IMR-90 (cell line): Measurements from ENCODE around the gene CEP104. TPM values are rescaled to one million over a fixed set of nuclear protein-coding genes. Genes with fewer than 3 reads are reported as not detected.

ENCODE experiments used
- ATAC-seq: fragments of 200-7000 bp; cut with Tn5 transposase; 2 replicates; pipeline ENCODE4 v1.9.1; 2020; ENCODE audit warnings: low read depth, mild to moderate bottlenecking, moderate library complexity
- BruUV-seq: library from RNA; stranded (reverse); fragments of 400-500 nt; replicated peaks from 2 replicates; lab custom pipeline; 2021; lab: Mats Ljungman, UMichigan
- CTCF ChIA-PET: fragments of 300-600 bp; formaldehyde crosslinking; extraction: SDS; loops from one replicate; lab custom pipeline; 2021; ENCODE audit warnings: antibody characterized with exemption; lab: Yijun Ruan, JAX
- POLR2A ChIA-PET: fragments of 300-600 bp; sonication (Branson Sonifier 250); formaldehyde crosslinking; loops from one replicate; lab custom pipeline; 2022; ENCODE audit warnings: antibody characterized with exemption; ENCODE audit not compliant: unreplicated experiment; lab: Charles Lee
- DNase-seq: peaks from one replicate; pipeline ENCODE4 v3.0.0; 2013
- H2AFZ ChIP-seq: replicated peaks from 2 replicates; pipeline ENCODE3; 2013; ENCODE audit warnings: low read length, mild to moderate bottlenecking; ENCODE audit not compliant: poor library complexity
- H2AK5ac ChIP-seq: 2 replicates; pipeline ENCODE4 v1.6.1; 2013; ENCODE audit warnings: low read depth, low read length, inconsistent platforms
- H2AK9ac ChIP-seq: replicated peaks from 2 replicates; pipeline ENCODE3; 2013; ENCODE audit warnings: mild to moderate bottlenecking, low read depth, low read length, moderate library complexity; ENCODE audit not compliant: poor library complexity
- H2BK120ac ChIP-seq: 2 replicates; pipeline ENCODE4 v1.6.1; 2013; ENCODE audit warnings: low read depth, low read length, inconsistent platforms
- H2BK15ac ChIP-seq: 3 replicates; pipeline ENCODE4 v1.6.1; 2013; ENCODE audit warnings: low read depth, low read length, inconsistent platforms
- H2BK20ac ChIP-seq: 2 replicates; pipeline ENCODE4 v1.6.1; 2013; ENCODE audit warnings: low read depth, mild to moderate bottlenecking, inconsistent platforms, low read length, moderate library complexity
- H2BK5ac ChIP-seq: 2 replicates; pipeline ENCODE4 v1.6.1; 2013; ENCODE audit warnings: mild to moderate bottlenecking, low read depth, low read length, inconsistent platforms; ENCODE audit not compliant: poor library complexity, severe bottlenecking
- H3K14ac ChIP-seq: replicated peaks from 2 replicates; pipeline ENCODE4 v1.6.1; 2013; ENCODE audit warnings: low read depth, low read length, inconsistent platforms
- H3K18ac ChIP-seq: 2 replicates; pipeline ENCODE4 v1.6.1; 2013; ENCODE audit warnings: low read depth, low read length, control low read depth
- H3K23ac ChIP-seq: 2 replicates; pipeline ENCODE4 v1.6.1; 2013; ENCODE audit warnings: low read depth, low read length, inconsistent platforms
- H3K27ac ChIP-seq: 2 replicates; pipeline ENCODE4 v1.5.1; 2013; ENCODE audit warnings: mild to moderate bottlenecking, control low read depth, low read length; ENCODE audit not compliant: insufficient read depth
- H3K27me3 ChIP-seq: 2 replicates; pipeline ENCODE4 v1.6.1; 2013; ENCODE audit warnings: low read length; ENCODE audit not compliant: control insufficient read depth, insufficient read depth
- H3K36me3 ChIP-seq: 2 replicates; pipeline ENCODE4 v1.6.1; 2013; ENCODE audit warnings: low read length, mixed read lengths; ENCODE audit not compliant: control insufficient read depth, insufficient read depth
- H3K4ac ChIP-seq: 2 replicates; pipeline ENCODE4 v1.6.1; 2013; ENCODE audit warnings: low read depth, low read length, inconsistent platforms
- H3K4me1 ChIP-seq: 2 replicates; pipeline ENCODE4 v1.6.1; 2013; ENCODE audit warnings: low read length, mixed read lengths; ENCODE audit not compliant: control insufficient read depth, insufficient read depth
- H3K4me2 ChIP-seq: 2 replicates; pipeline ENCODE4 v1.6.1; 2013; ENCODE audit warnings: low read depth, mild to moderate bottlenecking, control low read depth, low read length, moderate library complexity
- H3K4me3 ChIP-seq: 2 replicates; pipeline ENCODE4 v1.5.1; 2013; ENCODE audit warnings: low read depth, mild to moderate bottlenecking, control low read depth, low read length, moderate library complexity; ENCODE audit not compliant: insufficient read depth
- H3K56ac ChIP-seq: 2 replicates; pipeline ENCODE4 v1.6.1; 2013; ENCODE audit warnings: low read length, inconsistent platforms; ENCODE audit not compliant: insufficient read depth; ENCODE audit errors: extremely low read depth
- H3K79me1 ChIP-seq, 2 experiments: 2 replicates each; pipeline ENCODE4 v1.6.1; 2013; ENCODE audit warnings: low read length in 2 of 2, inconsistent platforms in 1 of 2, low read depth in 1 of 2
- H3K9ac ChIP-seq: 2 replicates; pipeline ENCODE4 v1.6.1; 2013; ENCODE audit warnings: low read depth, low read length, control low read depth
- H3K9me1 ChIP-seq: 2 replicates; pipeline ENCODE4 v1.6.1; 2013; ENCODE audit warnings: low read length, inconsistent platforms; ENCODE audit not compliant: insufficient read depth
- H3K9me3 ChIP-seq: 2 replicates; pipeline ENCODE4 v1.6.1; 2013; ENCODE audit warnings: low read length; ENCODE audit not compliant: control insufficient read depth, insufficient read depth
- H4K20me1 ChIP-seq: 2 replicates; pipeline ENCODE4 v1.6.1; 2013; ENCODE audit warnings: low read length, inconsistent platforms; ENCODE audit not compliant: insufficient read depth
- H4K5ac ChIP-seq: 2 replicates; pipeline ENCODE4 v1.6.1; 2013; ENCODE audit warnings: mild to moderate bottlenecking, low read depth, low read length, control low read depth
- H4K8ac ChIP-seq, 2 experiments: 2 replicates each; pipeline ENCODE4 v1.6.1; 2013; ENCODE audit warnings: low read depth in 2 of 2, low read length in 2 of 2, control low read depth in 1 of 2, inconsistent platforms in 1 of 2
- H4K91ac ChIP-seq: 2 replicates; pipeline ENCODE4 v1.6.1; 2013; ENCODE audit warnings: low read depth, low read length, inconsistent platforms; ENCODE audit not compliant: insufficient read depth
- CTCF ChIP-seq: conservative IDR thresholded peaks from 2 replicates; pipeline ENCODE4 v1.5.1; 2012; ENCODE audit warnings: mild to moderate bottlenecking, low read depth, low read length, improper control_type of control experiment
- FOS ChIP-seq: fragments of 150-350 bp; IDR thresholded peaks from 2 replicates; pipeline ENCODE4 v1.6.1; 2016; ENCODE audit warnings: low read depth, low read length
- MAFK ChIP-seq: IDR thresholded peaks from 2 replicates; pipeline ENCODE4 v1.6.1; 2012; ENCODE audit warnings: low read depth, low read length, improper control_type of control experiment
- NFE2L2 ChIP-seq: fragments of 150-350 bp; IDR thresholded peaks from 2 replicates; pipeline ENCODE4 v1.6.1; 2016; ENCODE audit warnings: low read depth, mild to moderate bottlenecking, low read length
- POLR2A ChIP-seq: IDR thresholded peaks from 2 replicates; pipeline ENCODE4 v1.6.1; 2012; ENCODE audit warnings: mild to moderate bottlenecking, low read depth, low read length
- WGBS, 2 experiments: methylation state at CpG; one replicate each; pipeline versions ENCODE4 v1.1.5 to v1.1.7; 2013; ENCODE audit warnings: missing lambda C conversion rate in 2 of 2; ENCODE audit not compliant: insufficient read length in 1 of 2; ENCODE audit errors: extremely low coverage in 2 of 2; 5-methylcytosine and 5-hydroxymethylcytosine counted together
- dilution Hi-C: fragments of 300-500 bp; cut with HindIII; formaldehyde crosslinking; loops from one replicate; pipeline ENCODE4 v1.14.3; 2018; ENCODE audit warnings: low sequenced_read_pairs; ENCODE audit not compliant: unreplicated experiment
- in situ Hi-C: fragments of 300-500 bp; cut with MboI; formaldehyde crosslinking; loops from 3 replicates; pipeline ENCODE4 v1.14.3; 2019; ENCODE audit warnings: low sequenced_read_pairs, inconsistent platforms, mixed read lengths
- intact Hi-C: fragments of 100-400 bp; cut with micrococcal nuclease; formaldehyde crosslinking; loops from 2 replicates; pipeline ENCODE4 v1.10.0; 2022
- polyA plus RNA-seq, 3 experiments: library from polyadenylated mRNA; depleted of rRNA; stranded (reverse); fragments of >200 nt; gene quantifications; 2 replicates each; pipeline ENCODE4 v1.2.3, GENCODE V29; 2012; ENCODE audit warnings: low replicate concordance in 1 of 3
- total RNA-seq: library from RNA; depleted of rRNA; stranded (reverse); fragments of >200 nt; gene quantifications from 2 replicates; pipeline ENCODE4 v1.2.3, GENCODE V29; 2012

CEP104 gene
- total and polyA plus RNA-seq, 2 of the 4 experiments (the other 2 are of a cell fraction) = 14.3 to 17.5 TPM

GRCh38 chr1:3876716-3877115 lies 19.7 kb upstream of the CEP104 start:
- no TSS peak for BruUV-seq
- Histone ChIP-seq H4K91ac (no peak overlapping the region), H2BK120ac (no peak overlapping the region), H3K18ac (no peak overlapping the region), H3K4me1 (no peaks in the 10 kb centered on the region), H2BK15ac (no peak overlapping the region), H4K8ac (no peak overlapping the region), H3K9ac (no peak overlapping the region), H2AFZ (no peak overlapping the region), H4K20me1 (no peaks in the 10 kb centered on the region), H3K4me3 (no peak overlapping the region), H3K36me3 (peaks cover 34% of the 10 kb centered on the region), H3K9me3 (peaks cover 10% of the 10 kb centered on the region), H2BK5ac (no peak overlapping the region), H3K79me1 (no peaks in the 10 kb centered on the region), H3K4ac (no peak overlapping the region), H3K23ac (no peak overlapping the region), H3K27me3 (no peaks in the 10 kb centered on the region), H2BK20ac (no peak overlapping the region), H2AK5ac (no peak overlapping the region), H3K27ac (no peak overlapping the region), H4K5ac (no peak overlapping the region), H2AK9ac (no peak overlapping the region), H3K9me1 (no peaks in the 10 kb centered on the region), H3K4me2 (no peak overlapping the region), H3K14ac (no peak overlapping the region), H3K56ac (no peak overlapping the region)
- CTCF ChIA-PET = no interaction called here
- intact Hi-C loops = no loop called here
- dilution Hi-C loops = no loop called here
- TF ChIP-seq POLR2A (no peak), MAFK (no peak), FOS (no peak), NFE2L2 (no peak), CTCF (no peak)
- WGBS, 2 experiments = 90% methylated on average over 6 of the region's 16 CpGs; no CpG with 5 or more reads in 1 of the 2 experiments
- POLR2A ChIA-PET = no interaction called here
- ATAC-seq (no peak), DNase-seq (no peak)
- in situ Hi-C loops = no loop called here
